ENCODE data around the gene TRMO. TPM values are rescaled to one million over a fixed set of nuclear protein-coding genes. Genes with fewer than 3 reads are reported as not detected.

Gene TRMO
- total and polyA plus RNA-seq, 2 experiments from 2014 or later, result 5.0 to 6.4 TPM

GRCh38 chr9:97874624-97875023 is 47.7 kb downstream of the TRMO start:
- no peaks in the 10 kb centered on the region for H3K36me3 ChIP-seq (ENCODE audit: insufficient read depth)
- peaks cover 20% of the 10 kb centered on the region; the same call in 2 of the 3 replicates for H3K9me3 Mint-ChIP-seq
- peaks cover 4% of the 10 kb centered on the region; the same call in 1 of the 3 replicates for H3K36me3 Mint-ChIP-seq (ENCODE audit: low read depth)
- no peak overlapping the region for H3K4me3 ChIP-seq
- H3K27me3 Mint-ChIP-seq (ENCODE audit: insufficient read depth, low read depth, poor library complexity), result peaks cover 6% of the 10 kb centered on the region
- peaks cover 4% of the 10 kb centered on the region; the same call in 1 of the 2 replicates for H3K4me1 ChIP-seq (ENCODE audit: insufficient read depth)
- H3K27me3 ChIP-seq (ENCODE audit: insufficient read depth), result no peaks in the 10 kb centered on the region; the same call in 1 of the 2 replicates
- no peak for TF ChIP-seq CREB1 (CRISPR knock-in tag; IDR thresholded peaks at IDR 0.05; ENCODE audit: low read depth)
- no peak for TF ChIP-seq ZNF331 (CRISPR knock-in tag; IDR thresholded peaks at IDR 0.05; ENCODE audit: low read depth)
- no peak for TF ChIP-seq STAT1 (IDR thresholded peaks at IDR 0.05; ENCODE audit: unreplicated experiment)
- no peak for TF ChIP-seq CTCF (conservative IDR thresholded peaks at IDR 0.05; ENCODE audit: low read depth in 2 of 2)
- peaks cover 6% of the 10 kb centered on the region for H3K4me1 Mint-ChIP-seq
- no peaks in the 10 kb centered on the region for H3F3A ChIP-seq (replicated peaks; ENCODE audit: low read depth)
- H3K4me2 ChIP-seq, result no peak overlapping the region
- H2AFZ ChIP-seq, result no peak overlapping the region
- H4K20me1 ChIP-seq (replicated peaks; ENCODE audit: insufficient read depth), result no peaks in the 10 kb centered on the region
- H3K27ac Mint-ChIP-seq, result no peak overlapping the region
- ATAC-seq (no peak), DNase-seq (ENCODE audit: low spot score) (no peak)
- peaks cover 8% of the 10 kb centered on the region for H3K9me2 ChIP-seq (ENCODE audit: insufficient read depth)
- no peak overlapping the region for H3K4me3 Mint-ChIP-seq
- H3K27ac ChIP-seq (ENCODE audit: low read depth), result no peak overlapping the region
- H3K79me2 ChIP-seq (replicated peaks; ENCODE audit: insufficient read depth), result no peaks in the 10 kb centered on the region

- no peaks in the 10 kb centered on the region; the same call in 1 of the 2 replicates for H3K27me3 ChIP-seq (ENCODE audit: insufficient read depth)
- peaks cover 12% of the 10 kb centered on the region for H3K4me1 Mint-ChIP-seq
- H3K4me3 Mint-ChIP-seq, result no peak overlapping the region
- DNase-seq (ENCODE audit: low spot score), result no peak
- H3K79me2 ChIP-seq (replicated peaks; ENCODE audit: insufficient read depth), result no peaks in the 10 kb centered on the region
- H3K4me2 ChIP-seq, result no peak overlapping the region
- peaks cover 20% of the 10 kb centered on the region; the same call in 2 of the 3 replicates for H3K9me3 Mint-ChIP-seq
- peaks cover 8% of the 10 kb centered on the region for H3K27me3 Mint-ChIP-seq (ENCODE audit: insufficient read depth, low read depth, poor library complexity)
- H3K36me3 ChIP-seq (ENCODE audit: insufficient read depth), result no peaks in the 10 kb centered on the region
- no peaks in the 10 kb centered on the region for H4K20me1 ChIP-seq (replicated peaks; ENCODE audit: insufficient read depth)
- no peak for TF ChIP-seq EZH2phosphoT487 (IDR thresholded peaks at IDR 0.05; ENCODE audit: unreplicated experiment)
- peaks cover 9% of the 10 kb centered on the region; the same call in 1 of the 2 replicates for H3K4me1 ChIP-seq (ENCODE audit: insufficient read depth)
- no peak overlapping the region for H3K27ac ChIP-seq (ENCODE audit: low read depth)
- no peak overlapping the region; the same call in 1 of the 2 replicates for H3K27ac Mint-ChIP-seq
- peaks cover 8% of the 10 kb centered on the region for H3K9me2 ChIP-seq (ENCODE audit: insufficient read depth)
- H3K4me3 ChIP-seq, result no peak overlapping the region
- no peak overlapping the region for H2AFZ ChIP-seq
- H3F3A ChIP-seq (replicated peaks; ENCODE audit: low read depth), result no peaks in the 10 kb centered on the region
- no peak for ATAC-seq
- H3K36me3 Mint-ChIP-seq (ENCODE audit: low read depth), result peaks cover 4% of the 10 kb centered on the region; the same call in 1 of the 3 replicates
These were observed 48.4 kb downstream of the TRMO start for GRCh38 chr9:97873882-97874281.

- TF ChIP-seq CREB1 (CRISPR knock-in tag; IDR thresholded peaks at IDR 0.05; ENCODE audit: low read depth) (0 out of 2 replicates have a peak, but pooled peaks have one; percentile 13), STAT1 (IDR thresholded peaks at IDR 0.05; ENCODE audit: unreplicated experiment) (no peak), NANOG (IDR thresholded peaks at IDR 0.05; ENCODE audit: borderline replicate concordance) (0 out of 2 replicates have a peak, but pooled peaks have one; percentile 19), REST (IDR thresholded peaks at IDR 0.05; ENCODE audit: unreplicated experiment) (no peak)
- peaks cover 20% of the 10 kb centered on the region; the same call in 2 of the 3 replicates for H3K9me3 Mint-ChIP-seq
- Histone ChIP-seq H3F3A (replicated peaks; ENCODE audit: low read depth) (no peaks in the 10 kb centered on the region), H3K27ac (ENCODE audit: low read depth) (no peak overlapping the region), H3K9me2 (ENCODE audit: insufficient read depth) (peaks cover 8% of the 10 kb centered on the region), H3K4me1 (ENCODE audit: insufficient read depth) (peaks cover 13% of the 10 kb centered on the region; the same call in 1 of the 2 replicates), H3K4me2 (no peak overlapping the region), H3K27me3 (ENCODE audit: insufficient read depth) (no peaks in the 10 kb centered on the region; the same call in 1 of the 2 replicates), H3K79me2 (replicated peaks; ENCODE audit: insufficient read depth) (no peaks in the 10 kb centered on the region), H2AFZ (no peak overlapping the region), H3K36me3 (ENCODE audit: insufficient read depth) (no peaks in the 10 kb centered on the region), H4K20me1 (replicated peaks; ENCODE audit: insufficient read depth) (no peaks in the 10 kb centered on the region), H3K4me3 (no peak overlapping the region)
- H3K4me1 Mint-ChIP-seq, result peaks cover 16% of the 10 kb centered on the region
- peak; percentile 46 for DNase-seq (ENCODE audit: low spot score)
- peaks cover 9% of the 10 kb centered on the region for H3K27me3 Mint-ChIP-seq (ENCODE audit: insufficient read depth, low read depth, poor library complexity)
- no peak overlapping the region for H3K4me3 Mint-ChIP-seq
- no peak overlapping the region for H3K27ac Mint-ChIP-seq
- peaks cover 4% of the 10 kb centered on the region; the same call in 1 of the 3 replicates for H3K36me3 Mint-ChIP-seq (ENCODE audit: low read depth)
- peak; percentile 23; the same call in 1 of the 3 replicates for ATAC-seq
These were observed 48.9 kb downstream of the TRMO start for GRCh38 chr9:97873425-97873824.

Data from GM23338 (cell line).